K562 (cell line): Measurements from ENCODE around the gene PAQR4. TPM values are rescaled to one million over a fixed set of nuclear protein-coding genes. Genes with fewer than 3 reads are reported as not detected.

Experiments
- GABPA ChIP-seq: fragments of 200-800 bp; sonication (Bioruptor generic); conservative IDR thresholded peaks from 2 replicates; pipeline ENCODE4 v1.6.1; 2016; ENCODE audit warnings: low read depth, missing genetic modification characterization, missing compliant biosample characterization
- GTF2E2 ChIP-seq: fragments of 200-800 bp; sonication (Bioruptor generic); IDR thresholded peaks from 2 replicates; pipeline ENCODE4 v1.6.1; 2016; ENCODE audit warnings: missing genetic modification characterization, missing compliant biosample characterization
- HDGF ChIP-seq: fragments of 450-650 bp; IDR thresholded peaks from 2 replicates; pipeline ENCODE4 v1.6.1; 2016
- HES1 ChIP-seq: fragments of 450-650 bp; IDR thresholded peaks from 2 replicates; pipeline ENCODE4 v1.6.1; 2016; ENCODE audit warnings: low read depth, mild to moderate bottlenecking, moderate library complexity
- HNRNPK ChIP-seq: fragments of 200-400 bp; formaldehyde crosslinking; IDR thresholded peaks from one replicate; pipeline ENCODE4 v1.6.1; 2018; ENCODE audit warnings: mild to moderate bottlenecking, low read depth, low read length; ENCODE audit not compliant: poor library complexity, severe bottlenecking
- MECOM ChIP-seq: fragments of 250-450 bp; sonication (Bioruptor Pico); IDR thresholded peaks from 2 replicates; pipeline ENCODE4 v1.8.0; 2022; ENCODE audit warnings: inconsistent platforms
- MEIS2 ChIP-seq: fragments of 450-650 bp; IDR thresholded peaks from 2 replicates; pipeline ENCODE4 v1.6.1; 2014; ENCODE audit warnings: mild to moderate bottlenecking; ENCODE audit not compliant: partially characterized antibody
- NCOR1 ChIP-seq: fragments of 450-650 bp; IDR thresholded peaks from 2 replicates; pipeline ENCODE4 v1.6.1; 2016; ENCODE audit warnings: mild to moderate bottlenecking, moderate library complexity
- TARDBP ChIP-seq: fragments of 450-650 bp; IDR thresholded peaks from 2 replicates; pipeline ENCODE4 v1.6.1; 2016
- TCF15 ChIP-seq: fragments of 250-450 bp; sonication (Bioruptor Pico); IDR thresholded peaks from 2 replicates; pipeline ENCODE4 v1.8.0; 2022; ENCODE audit warnings: moderate library complexity, mild to moderate bottlenecking, inconsistent platforms
- polyA plus RNA-seq, 8 experiments: library from polyadenylated mRNA; depleted of rRNA in 4 of 8; stranded (reverse) in 5 of 8; unstranded in 3 of 8; fragments of >200 nt; fragmentation: Nextera tagmentation in 2 of 8; fragmentation: Illumina TruSeq in 1 of 8; extraction: Ambion mirVana in 2 of 8; extraction: Trizol in 1 of 8; gene quantifications; 2 replicates each; pipeline versions ENCODE4 v1.2.1 to v1.2.3, GENCODE V29; 2011 to 2014; ENCODE audit warnings: inconsistent platforms in 1 of 8, missing spikeins in 1 of 8
- total RNA-seq, 7 experiments: library from RNA; depleted of rRNA in 6 of 7; stranded (reverse); fragments of >200 nt in 6 of 7; fragmentation: Illumina TruSeq in 2 of 7; extraction: Trizol in 2 of 7; gene quantifications; 2 replicates each; pipeline versions ENCODE4 v1.2.1 to v1.2.3, GENCODE V29; 2011 to 2021; ENCODE audit warnings: low replicate concordance in 1 of 7
- TF ChIP-seq, protein P1 (sequence below), 2 experiments: IDR thresholded peaks in 1 of 2; conservative IDR thresholded peaks in 1 of 2; 2 replicates each; pipeline ENCODE4 v1.6.1; 2016; ENCODE audit warnings: low read depth in 2 of 2, mild to moderate bottlenecking in 1 of 2, missing compliant biosample characterization in 1 of 2, missing genetic modification characterization in 1 of 2, moderate library complexity in 1 of 2
- TF ChIP-seq, protein P2 (sequence below): fragments of 250-450 bp; sonication (Bioruptor Pico); IDR thresholded peaks from 2 replicates; pipeline ENCODE4 v1.5.0; 2020; ENCODE audit warnings: mild to moderate bottlenecking
- TF ChIP-seq, protein P3 (sequence below): fragments of 250-450 bp; sonication (Bioruptor Pico); IDR thresholded peaks from 2 replicates; pipeline ENCODE4 v1.5.0; 2021
- TF ChIP-seq, protein P4 (sequence below), 2 experiments: fragments of 450-650 bp; IDR thresholded peaks; 2 replicates each; pipeline ENCODE4 v1.6.1; 2018; ENCODE audit warnings: mild to moderate bottlenecking in 2 of 2, low read depth in 1 of 2; ENCODE audit not compliant: partially characterized antibody in 2 of 2

Gene PAQR4
- total and polyA plus RNA-seq, 9 of the 15 experiments (the other 6 are each of a cell fraction or from before 2014, with no cell fraction given): 0.62 to 40.4 (median 19.5) TPM

GRCh38 chr16:3019594-3020246 is 50.6 kb downstream of the PAQR4 start (continued):
- TF ChIP-seq, protein P1, sequence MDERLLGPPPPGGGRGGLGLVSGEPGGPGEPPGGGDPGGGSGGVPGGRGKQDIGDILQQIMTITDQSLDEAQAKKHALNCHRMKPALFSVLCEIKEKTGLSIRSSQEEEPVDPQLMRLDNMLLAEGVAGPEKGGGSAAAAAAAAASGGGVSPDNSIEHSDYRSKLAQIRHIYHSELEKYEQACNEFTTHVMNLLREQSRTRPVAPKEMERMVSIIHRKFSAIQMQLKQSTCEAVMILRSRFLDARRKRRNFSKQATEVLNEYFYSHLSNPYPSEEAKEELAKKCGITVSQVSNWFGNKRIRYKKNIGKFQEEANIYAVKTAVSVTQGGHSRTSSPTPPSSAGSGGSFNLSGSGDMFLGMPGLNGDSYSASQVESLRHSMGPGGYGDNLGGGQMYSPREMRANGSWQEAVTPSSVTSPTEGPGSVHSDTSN (CRISPR knock-in tag; IDR thresholded peaks at IDR 0.05; ENCODE audit: low read depth): no peak
- TF ChIP-seq, protein P1 (tag; conservative IDR thresholded peaks at IDR 0.05; ENCODE audit: low read depth): no peak
- TF ChIP-seq HES1 (no peak), TARDBP (no peak), TCF15 (CRISPR knock-in tag) (no peak), HNRNPK (no peak), GTF2E2 (peak; percentile 50; the same call in 1 of the 2 replicates), NCOR1 (no peak), GABPA (tag) (no peak), MEIS2 (no peak), HDGF (no peak), MECOM (CRISPR knock-in tag) (no peak)
- TF ChIP-seq, protein P2, sequence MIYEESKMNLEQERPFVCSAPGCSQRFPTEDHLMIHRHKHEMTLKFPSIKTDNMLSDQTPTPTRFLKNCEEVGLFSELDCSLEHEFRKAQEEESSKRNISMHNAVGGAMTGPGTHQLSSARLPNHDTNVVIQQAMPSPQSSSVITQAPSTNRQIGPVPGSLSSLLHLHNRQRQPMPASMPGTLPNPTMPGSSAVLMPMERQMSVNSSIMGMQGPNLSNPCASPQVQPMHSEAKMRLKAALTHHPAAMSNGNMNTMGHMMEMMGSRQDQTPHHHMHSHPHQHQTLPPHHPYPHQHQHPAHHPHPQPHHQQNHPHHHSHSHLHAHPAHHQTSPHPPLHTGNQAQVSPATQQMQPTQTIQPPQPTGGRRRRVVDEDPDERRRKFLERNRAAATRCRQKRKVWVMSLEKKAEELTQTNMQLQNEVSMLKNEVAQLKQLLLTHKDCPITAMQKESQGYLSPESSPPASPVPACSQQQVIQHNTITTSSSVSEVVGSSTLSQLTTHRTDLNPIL (CRISPR knock-in tag): no peak
- TF ChIP-seq, protein P3, sequence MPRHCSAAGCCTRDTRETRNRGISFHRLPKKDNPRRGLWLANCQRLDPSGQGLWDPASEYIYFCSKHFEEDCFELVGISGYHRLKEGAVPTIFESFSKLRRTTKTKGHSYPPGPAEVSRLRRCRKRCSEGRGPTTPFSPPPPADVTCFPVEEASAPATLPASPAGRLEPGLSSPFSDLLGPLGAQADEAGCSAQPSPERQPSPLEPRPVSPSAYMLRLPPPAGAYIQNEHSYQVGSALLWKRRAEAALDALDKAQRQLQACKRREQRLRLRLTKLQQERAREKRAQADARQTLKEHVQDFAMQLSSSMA (CRISPR knock-in tag): no peak
- TF ChIP-seq, protein P4, sequence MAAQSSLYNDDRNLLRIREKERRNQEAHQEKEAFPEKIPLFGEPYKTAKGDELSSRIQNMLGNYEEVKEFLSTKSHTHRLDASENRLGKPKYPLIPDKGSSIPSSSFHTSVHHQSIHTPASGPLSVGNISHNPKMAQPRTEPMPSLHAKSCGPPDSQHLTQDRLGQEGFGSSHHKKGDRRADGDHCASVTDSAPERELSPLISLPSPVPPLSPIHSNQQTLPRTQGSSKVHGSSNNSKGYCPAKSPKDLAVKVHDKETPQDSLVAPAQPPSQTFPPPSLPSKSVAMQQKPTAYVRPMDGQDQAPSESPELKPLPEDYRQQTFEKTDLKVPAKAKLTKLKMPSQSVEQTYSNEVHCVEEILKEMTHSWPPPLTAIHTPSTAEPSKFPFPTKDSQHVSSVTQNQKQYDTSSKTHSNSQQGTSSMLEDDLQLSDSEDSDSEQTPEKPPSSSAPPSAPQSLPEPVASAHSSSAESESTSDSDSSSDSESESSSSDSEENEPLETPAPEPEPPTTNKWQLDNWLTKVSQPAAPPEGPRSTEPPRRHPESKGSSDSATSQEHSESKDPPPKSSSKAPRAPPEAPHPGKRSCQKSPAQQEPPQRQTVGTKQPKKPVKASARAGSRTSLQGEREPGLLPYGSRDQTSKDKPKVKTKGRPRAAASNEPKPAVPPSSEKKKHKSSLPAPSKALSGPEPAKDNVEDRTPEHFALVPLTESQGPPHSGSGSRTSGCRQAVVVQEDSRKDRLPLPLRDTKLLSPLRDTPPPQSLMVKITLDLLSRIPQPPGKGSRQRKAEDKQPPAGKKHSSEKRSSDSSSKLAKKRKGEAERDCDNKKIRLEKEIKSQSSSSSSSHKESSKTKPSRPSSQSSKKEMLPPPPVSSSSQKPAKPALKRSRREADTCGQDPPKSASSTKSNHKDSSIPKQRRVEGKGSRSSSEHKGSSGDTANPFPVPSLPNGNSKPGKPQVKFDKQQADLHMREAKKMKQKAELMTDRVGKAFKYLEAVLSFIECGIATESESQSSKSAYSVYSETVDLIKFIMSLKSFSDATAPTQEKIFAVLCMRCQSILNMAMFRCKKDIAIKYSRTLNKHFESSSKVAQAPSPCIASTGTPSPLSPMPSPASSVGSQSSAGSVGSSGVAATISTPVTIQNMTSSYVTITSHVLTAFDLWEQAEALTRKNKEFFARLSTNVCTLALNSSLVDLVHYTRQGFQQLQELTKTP (IDR thresholded peaks at IDR 0.05; ENCODE audit: low read depth in 1 of 2, partially characterized antibody in 2 of 2): peak in 1 of 2 experiments; percentile 55
